CD4-positive, alpha-beta T cell treated with Interleukin-21 for 1 hour (primary cell): ENCODE measurements around the gene SLC26A3.

Experiments
- DNase-seq: peaks from one replicate; pipeline ENCODE4 v3.0.0-alpha.2; 2020

The SLC26A3 gene

GRCh38 chr7:107743567-107744344, 59.3 kb downstream of the SLC26A3 start, which contains the start of gene CBLL1:
Gene CBLL1, plus strand, starts transcription at chr7:107744142. Its CDS starts 22 bp downstream, at chr7:107744164.
- peak; percentile 97 for DNase-seq

DNA sequence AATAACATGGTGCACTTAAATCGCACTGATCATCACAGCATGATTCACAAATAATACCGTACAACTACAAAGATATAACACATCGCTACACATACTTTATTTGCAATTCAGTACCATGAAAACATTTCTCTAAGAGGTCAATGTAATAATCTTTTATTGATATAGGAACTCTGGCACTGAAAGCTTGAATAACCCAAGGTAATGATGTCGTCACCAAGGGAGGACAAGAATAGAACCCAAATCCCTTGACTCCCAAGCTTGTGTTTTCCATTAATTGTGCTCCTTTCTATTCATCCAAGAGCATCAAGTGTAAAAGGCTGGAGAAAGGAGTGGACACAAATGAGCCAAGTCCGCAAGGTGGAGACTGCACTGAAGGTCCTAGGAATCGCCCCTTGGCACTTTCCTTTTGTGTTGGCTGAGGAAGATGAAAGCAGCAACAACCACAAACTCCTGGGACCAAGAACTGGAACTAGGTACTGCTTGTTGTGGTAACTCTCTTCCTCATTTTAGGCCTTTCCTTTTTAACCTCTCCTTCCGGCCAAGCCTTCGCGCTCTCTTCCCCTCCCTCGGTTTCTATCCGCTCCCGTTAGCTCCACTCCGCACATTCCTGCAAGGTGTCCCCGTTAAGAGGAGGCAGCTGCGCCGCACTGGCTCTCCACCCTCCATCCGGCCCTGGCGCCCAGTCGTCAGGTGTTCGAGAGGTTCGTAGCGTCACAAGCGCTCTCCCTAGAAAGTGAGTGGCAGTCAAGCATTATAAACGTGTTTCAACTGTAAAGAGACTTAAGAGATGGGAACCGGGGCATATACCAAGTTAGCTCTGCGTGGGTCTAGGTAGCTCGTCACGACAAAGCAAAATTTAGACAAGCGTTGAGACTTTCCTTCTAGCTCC, 60.1 kb downstream of the SLC26A3 start:
- DNase-seq = no peak

- no peak for DNase-seq
Measured at GRCh38 chr7:107728276-107728675, 74.7 kb downstream of the SLC26A3 start.

DNA sequence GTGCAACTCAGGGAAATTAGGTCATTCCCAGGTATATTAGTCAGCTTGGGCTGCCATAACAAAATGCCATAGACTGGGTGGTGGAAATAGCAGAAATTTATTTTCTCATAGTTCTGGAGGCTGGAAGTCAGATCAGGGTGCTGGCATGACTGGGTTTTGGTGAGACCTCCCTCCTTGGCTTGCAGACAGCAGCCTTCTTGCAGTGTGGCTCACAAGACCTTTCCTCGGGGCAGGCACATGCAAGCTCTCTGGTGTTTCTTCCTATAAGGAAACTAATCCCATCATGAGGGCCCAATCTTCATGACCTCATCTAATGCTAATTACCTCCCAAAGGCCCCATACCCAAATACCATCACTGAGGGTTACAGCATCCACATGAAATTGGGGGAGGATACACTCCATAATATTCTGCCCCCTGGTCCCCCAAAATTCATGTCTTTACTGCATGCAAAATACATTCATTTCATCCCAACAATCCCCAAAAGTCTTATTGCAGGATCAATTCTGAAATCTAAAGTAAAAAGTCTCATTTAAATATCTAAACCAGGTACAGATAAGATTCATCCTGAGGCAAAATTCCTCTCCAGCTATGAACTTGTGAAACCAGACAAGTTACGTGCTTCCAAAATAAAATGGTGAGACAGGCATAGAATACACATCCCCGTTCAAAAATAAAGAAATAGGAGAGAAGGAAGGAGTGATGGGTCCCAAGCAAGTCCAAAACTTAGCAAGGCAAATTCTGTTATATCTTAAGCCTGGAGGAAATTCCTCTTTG, 76.5 kb downstream of the SLC26A3 start:
- DNase-seq = no peak

DNA sequence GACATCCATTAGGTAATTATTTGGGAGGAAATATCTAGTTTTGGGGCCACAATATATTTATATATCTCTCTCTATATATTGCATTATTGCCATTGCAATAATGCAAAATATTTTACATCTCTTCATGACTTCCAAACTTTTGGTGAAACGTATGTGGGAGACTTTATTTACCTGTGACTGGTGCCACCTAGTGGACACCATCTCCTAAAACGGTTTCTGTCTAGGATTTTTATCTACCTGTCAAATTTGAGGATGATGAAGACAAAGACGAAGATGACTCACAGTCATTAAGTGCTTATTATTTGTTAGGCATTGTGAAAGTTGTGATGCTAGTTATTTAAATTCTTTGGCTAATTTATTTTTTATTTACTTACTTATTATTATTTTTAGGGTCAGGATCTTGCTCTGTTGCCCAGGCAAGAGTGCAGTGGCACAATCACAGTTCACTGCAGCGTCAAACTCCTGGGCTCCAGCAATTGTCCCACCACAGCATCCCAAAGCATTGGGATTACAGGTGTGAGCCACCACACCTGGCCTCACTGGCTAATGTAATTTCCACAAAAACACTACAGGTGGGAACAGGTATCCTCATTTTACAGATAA, 77.8 kb downstream of the SLC26A3 start:
- DNase-seq = peak; percentile 58

GRCh38 chr7:107723255-107723654, 79.8 kb downstream of the SLC26A3 start:
- DNase-seq = no peak

- no peak for DNase-seq
Measured at GRCh38 chr7:107721286-107721685, 81.7 kb downstream of the SLC26A3 start.

DNA sequence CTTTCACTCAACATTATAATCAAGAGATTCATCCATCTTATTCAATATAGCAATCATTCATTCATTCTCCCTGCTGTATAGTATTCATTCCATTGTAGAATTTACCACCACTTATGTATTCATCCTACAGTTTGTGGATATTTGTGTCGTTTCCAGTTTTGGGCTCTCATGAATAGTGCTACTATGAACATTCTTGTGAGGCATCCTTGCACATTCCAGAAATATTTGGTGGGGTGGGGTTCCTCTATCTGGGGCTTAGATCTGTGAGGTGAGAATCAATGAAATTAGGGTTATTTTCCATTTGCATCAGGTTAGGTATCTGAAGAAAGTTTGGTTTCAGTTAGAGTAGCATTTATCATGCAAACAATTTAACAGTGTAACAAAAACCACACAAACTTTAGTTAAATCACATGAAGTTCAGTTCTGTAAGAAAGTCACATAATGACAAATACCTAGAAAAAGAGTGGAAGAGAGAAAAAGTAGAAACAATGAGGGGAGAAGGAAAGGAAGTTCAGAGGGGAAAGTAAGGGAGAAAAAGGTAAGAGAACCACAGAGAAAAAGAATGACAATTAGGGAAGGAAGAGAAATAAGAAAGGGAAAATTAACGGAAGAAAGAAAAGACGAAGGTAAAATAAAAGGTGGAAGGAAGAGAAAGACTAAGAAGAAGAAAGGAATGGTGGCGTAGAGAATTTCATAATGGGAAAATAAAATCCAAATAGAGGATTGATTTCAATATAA, 84.4 kb downstream of the SLC26A3 start:
- DNase-seq = no peak

GRCh38 chr7:107715531-107715930, 87.5 kb downstream of the SLC26A3 start:
- no peak for DNase-seq
